Glutamatergic neuron (in vitro differentiated cells): ENCODE measurements around the gene CSTPP1. TPM values are rescaled to one million over a fixed set of nuclear protein-coding genes. Genes with fewer than 3 reads are reported as not detected.

ENCODE experiments used
- DNase-seq: peaks from one replicate; pipeline ENCODE4 v3.0.0; 2022
- H3K27ac Mint-ChIP-seq: one replicate; pipeline ENCODE4 v1.8.0; 2020; ENCODE audit warnings: mild to moderate bottlenecking, mixed read lengths, inconsistent platforms; ENCODE audit not compliant: unreplicated experiment
- H3K27me3 Mint-ChIP-seq: one replicate; pipeline ENCODE4 v1.8.0; 2020; ENCODE audit warnings: mild to moderate bottlenecking, moderate library complexity, mixed read lengths, inconsistent platforms; ENCODE audit not compliant: unreplicated experiment
- H3K36me3 Mint-ChIP-seq: one replicate; pipeline ENCODE4 v1.8.0; 2020; ENCODE audit warnings: mild to moderate bottlenecking, mixed read lengths, inconsistent platforms; ENCODE audit not compliant: unreplicated experiment
- H3K4me1 Mint-ChIP-seq: one replicate; pipeline ENCODE4 v1.8.0; 2020; ENCODE audit warnings: mild to moderate bottlenecking, low read depth, mixed read lengths, inconsistent platforms; ENCODE audit not compliant: unreplicated experiment
- H3K4me3 Mint-ChIP-seq: one replicate; pipeline ENCODE4 v1.8.0; 2020; ENCODE audit warnings: mild to moderate bottlenecking, mixed read lengths, inconsistent platforms; ENCODE audit not compliant: unreplicated experiment
- H3K9me3 Mint-ChIP-seq: one replicate; pipeline ENCODE4 v1.8.0; 2020; ENCODE audit warnings: mild to moderate bottlenecking, moderate library complexity, mixed read lengths, inconsistent platforms; ENCODE audit not compliant: unreplicated experiment
- total RNA-seq: library from RNA; stranded (reverse); fragmentation: NEBNext Ultra II Directional; extraction: Animal tissue kit (Norgen Biotek cat#: 25700); gene quantifications from one replicate; pipeline ENCODE4 v1.2.1, GENCODE V29; 2021; ENCODE audit not compliant: unreplicated experiment
- TF ChIP-seq, protein P1 (sequence below): fragments of 200-600 bp; sonication (generic); IDR thresholded peaks from one replicate; pipeline ENCODE4 v1.5.0; 2021; ENCODE audit not compliant: partially characterized antibody, unreplicated experiment

CSTPP1 gene
- total RNA-seq, 1 donor from 2014 or later: 35.5 TPM

GRCh38 chr11:47178316-47178715 lies 241.8 kb downstream of the CSTPP1 start:
- H3K4me3 Mint-ChIP-seq: no peak overlapping the region
- no peaks in the 10 kb centered on the region for H3K36me3 Mint-ChIP-seq
- peaks cover 13% of the 10 kb centered on the region for H3K4me1 Mint-ChIP-seq
- TF ChIP-seq, protein P1, sequence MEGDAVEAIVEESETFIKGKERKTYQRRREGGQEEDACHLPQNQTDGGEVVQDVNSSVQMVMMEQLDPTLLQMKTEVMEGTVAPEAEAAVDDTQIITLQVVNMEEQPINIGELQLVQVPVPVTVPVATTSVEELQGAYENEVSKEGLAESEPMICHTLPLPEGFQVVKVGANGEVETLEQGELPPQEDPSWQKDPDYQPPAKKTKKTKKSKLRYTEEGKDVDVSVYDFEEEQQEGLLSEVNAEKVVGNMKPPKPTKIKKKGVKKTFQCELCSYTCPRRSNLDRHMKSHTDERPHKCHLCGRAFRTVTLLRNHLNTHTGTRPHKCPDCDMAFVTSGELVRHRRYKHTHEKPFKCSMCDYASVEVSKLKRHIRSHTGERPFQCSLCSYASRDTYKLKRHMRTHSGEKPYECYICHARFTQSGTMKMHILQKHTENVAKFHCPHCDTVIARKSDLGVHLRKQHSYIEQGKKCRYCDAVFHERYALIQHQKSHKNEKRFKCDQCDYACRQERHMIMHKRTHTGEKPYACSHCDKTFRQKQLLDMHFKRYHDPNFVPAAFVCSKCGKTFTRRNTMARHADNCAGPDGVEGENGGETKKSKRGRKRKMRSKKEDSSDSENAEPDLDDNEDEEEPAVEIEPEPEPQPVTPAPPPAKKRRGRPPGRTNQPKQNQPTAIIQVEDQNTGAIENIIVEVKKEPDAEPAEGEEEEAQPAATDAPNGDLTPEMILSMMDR: no peak
- H3K9me3 Mint-ChIP-seq: peaks cover 14% of the 10 kb centered on the region
- no peak overlapping the region for H3K27ac Mint-ChIP-seq
- H3K27me3 Mint-ChIP-seq: peaks cover 7% of the 10 kb centered on the region
- DNase-seq: no peak

GRCh38 chr11:47178737-47179654 lies 242.4 kb downstream of the CSTPP1 start:
- Mint-ChIP-seq H3K36me3 (no peaks in the 10 kb centered on the region), H3K4me3 (no peak overlapping the region), H3K27me3 (peaks cover 5% of the 10 kb centered on the region), H3K9me3 (peaks cover 11% of the 10 kb centered on the region), H3K27ac (peak overlapping the region; percentile 22), H3K4me1 (peaks cover 12% of the 10 kb centered on the region)
- TF ChIP-seq, protein P1: no peak
- no peak for DNase-seq

GRCh38 chr11:47179655-47179991 lies 243.1 kb downstream of the CSTPP1 start:
- peaks cover 16% of the 10 kb centered on the region for H3K4me1 Mint-ChIP-seq
- peak; percentile 67 for DNase-seq
- TF ChIP-seq, protein P1: peak; percentile 70
- H3K27me3 Mint-ChIP-seq: peaks cover 7% of the 10 kb centered on the region
- H3K27ac Mint-ChIP-seq: no peak overlapping the region
- H3K4me3 Mint-ChIP-seq: no peak overlapping the region
- H3K36me3 Mint-ChIP-seq: no peaks in the 10 kb centered on the region
- H3K9me3 Mint-ChIP-seq: peaks cover 11% of the 10 kb centered on the region

GRCh38 chr11:47180006-47180787 lies 243.6 kb downstream of the CSTPP1 start:
- TF ChIP-seq, protein P1: no peak
- Mint-ChIP-seq H3K27ac (no peak overlapping the region), H3K9me3 (peaks cover 11% of the 10 kb centered on the region), H3K36me3 (no peaks in the 10 kb centered on the region), H3K4me3 (no peak overlapping the region), H3K27me3 (peaks cover 7% of the 10 kb centered on the region), H3K4me1 (peaks cover 16% of the 10 kb centered on the region)
- DNase-seq: no peak

- DNase-seq: no peak
- Mint-ChIP-seq H3K27me3 (peaks cover 5% of the 10 kb centered on the region), H3K9me3 (peaks cover 4% of the 10 kb centered on the region), H3K4me1 (peaks cover 9% of the 10 kb centered on the region), H3K36me3 (no peaks in the 10 kb centered on the region), H3K27ac (no peak overlapping the region), H3K4me3 (no peak overlapping the region)
- TF ChIP-seq, protein P1: no peak
Observed at GRCh38 chr11:47181271-47181670, 244.7 kb downstream of the CSTPP1 start.
